ENCODE results near the gene GSTT4. TPM values are rescaled to one million over a fixed set of nuclear protein-coding genes. Genes with fewer than 3 reads are reported as not detected.

The GSTT4 gene
- total and polyA plus RNA-seq, 2 of the 13 experiments (the other 11 are each of a cell fraction or from before 2014, with no cell fraction given), result 0.59 to 0.62 TPM

GRCh38 chr22:24025475-24025874 lies 20.2 kb upstream of the GSTT4 start (continued):
- TF ChIP-seq ZNF574 (CRISPR knock-in tag; IDR thresholded peaks at IDR 0.05) (0 out of 2 replicates have a peak, but pooled peaks have one; percentile 28), GTF2F1 (IDR thresholded peaks at IDR 0.05; ENCODE audit: low read length) (no peak), SPEN (CRISPR knock-in tag; IDR thresholded peaks at IDR 0.05; ENCODE audit: low read depth) (no peak), HES4 (CRISPR knock-in tag; IDR thresholded peaks at IDR 0.05; ENCODE audit: borderline replicate concordance) (no peak), ZMYM4 (CRISPR knock-in tag; IDR thresholded peaks at IDR 0.05) (no peak), EEA1 (CRISPR knock-in tag; IDR thresholded peaks at IDR 0.05; ENCODE audit: borderline replicate concordance) (no peak), RFX1 (IDR thresholded peaks at IDR 0.05) (no peak), HDAC6 (IDR thresholded peaks at IDR 0.05; ENCODE audit: low read depth, low read length) (no peak), ZNF83 (CRISPR knock-in tag; IDR thresholded peaks at IDR 0.05; ENCODE audit: borderline replicate concordance) (no peak), ZSCAN25 (CRISPR knock-in tag; IDR thresholded peaks at IDR 0.05) (no peak), ZFP41 (CRISPR knock-in tag; IDR thresholded peaks at IDR 0.05; ENCODE audit: borderline replicate concordance) (no peak), KDM2A (CRISPR knock-in tag; IDR thresholded peaks at IDR 0.05; ENCODE audit: borderline replicate concordance, low read depth) (no peak), CEBPG (CRISPR knock-in tag; IDR thresholded peaks at IDR 0.05) (peak; percentile 63), ZFX (CRISPR knock-in tag; IDR thresholded peaks at IDR 0.05; ENCODE audit: low read depth) (no peak), KAT2B (IDR thresholded peaks at IDR 0.05; ENCODE audit: borderline replicate concordance, low read depth, low read length) (no peak), ZBTB1 (CRISPR knock-in tag; IDR thresholded peaks at IDR 0.05; ENCODE audit: borderline replicate concordance) (no peak), NCOR1 (IDR thresholded peaks at IDR 0.05; ENCODE audit: borderline replicate concordance, low read length) (no peak), HOXA9 (CRISPR knock-in tag; IDR thresholded peaks at IDR 0.05; ENCODE audit: borderline replicate concordance) (no peak), CREM (IDR thresholded peaks at IDR 0.05) (no peak), CREM (CRISPR knock-in tag; IDR thresholded peaks at IDR 0.05) (no peak), REPIN1 (CRISPR knock-in tag; IDR thresholded peaks at IDR 0.05; ENCODE audit: borderline replicate concordance, low read depth) (no peak), POLR2AphosphoS5 (IDR thresholded peaks at IDR 0.05; ENCODE audit: low read depth, low read length) (no peak), STAT5B (CRISPR knock-in tag; IDR thresholded peaks at IDR 0.05) (no peak), RARA (CRISPR knock-in tag; IDR thresholded peaks at IDR 0.05) (no peak)
- TF ChIP-seq, protein P1, sequence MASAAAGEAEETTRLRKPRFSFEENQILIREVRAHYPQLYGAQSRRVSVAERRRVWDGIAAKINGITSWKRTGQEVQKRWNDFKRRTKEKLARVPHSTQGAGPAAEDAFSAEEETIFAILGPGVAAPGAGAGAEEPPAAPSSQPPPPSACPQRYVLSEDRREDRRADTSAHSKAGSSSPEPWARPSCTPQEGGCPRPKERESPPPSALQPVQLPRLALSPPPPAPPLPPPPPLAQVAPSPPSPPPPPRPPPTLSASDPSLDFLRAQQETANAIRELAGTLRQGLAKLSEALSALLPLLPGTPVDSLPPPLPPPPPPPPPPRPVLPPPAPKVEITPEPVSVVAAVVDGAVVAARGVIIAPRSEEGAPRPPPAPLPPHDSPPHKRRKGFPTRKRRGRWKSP (CRISPR knock-in tag; IDR thresholded peaks at IDR 0.05), result 0 out of 2 replicates have a peak, but pooled peaks have one; percentile 32
- TF ChIP-seq, protein P2, sequence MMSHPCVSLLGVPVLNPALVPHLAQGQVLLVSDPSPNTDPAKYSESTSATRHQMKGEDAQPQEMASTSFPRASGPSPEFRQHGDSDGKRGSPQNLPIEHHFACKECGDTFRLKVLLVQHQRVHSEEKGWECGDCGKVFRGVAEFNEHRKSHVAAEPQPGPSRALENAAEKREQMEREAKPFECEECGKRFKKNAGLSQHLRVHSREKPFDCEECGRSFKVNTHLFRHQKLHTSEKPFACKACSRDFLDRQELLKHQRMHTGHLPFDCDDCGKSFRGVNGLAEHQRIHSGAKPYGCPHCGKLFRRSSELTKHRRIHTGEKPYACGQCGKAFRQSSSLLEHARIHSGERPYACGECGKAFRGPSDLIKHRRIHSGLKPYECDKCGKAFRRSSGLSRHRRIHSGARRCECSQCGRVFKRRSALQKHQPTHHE (CRISPR knock-in tag; IDR thresholded peaks at IDR 0.05; ENCODE audit: borderline replicate concordance), result no peak

Measured in HepG2 (cell line).